ENCODE measurements around the gene CDPF1. TPM values are rescaled to one million over a fixed set of nuclear protein-coding genes. Genes with fewer than 3 reads are reported as not detected.
"Not testable (repeated sequence)": the region's sequence is repeated elsewhere in the genome, so short reads cannot be mapped to it uniquely, and the experiment has no call there.

The CDPF1 gene
- total RNA-seq, 1 donor from 2014 or later, result 3.6 TPM

DNA sequence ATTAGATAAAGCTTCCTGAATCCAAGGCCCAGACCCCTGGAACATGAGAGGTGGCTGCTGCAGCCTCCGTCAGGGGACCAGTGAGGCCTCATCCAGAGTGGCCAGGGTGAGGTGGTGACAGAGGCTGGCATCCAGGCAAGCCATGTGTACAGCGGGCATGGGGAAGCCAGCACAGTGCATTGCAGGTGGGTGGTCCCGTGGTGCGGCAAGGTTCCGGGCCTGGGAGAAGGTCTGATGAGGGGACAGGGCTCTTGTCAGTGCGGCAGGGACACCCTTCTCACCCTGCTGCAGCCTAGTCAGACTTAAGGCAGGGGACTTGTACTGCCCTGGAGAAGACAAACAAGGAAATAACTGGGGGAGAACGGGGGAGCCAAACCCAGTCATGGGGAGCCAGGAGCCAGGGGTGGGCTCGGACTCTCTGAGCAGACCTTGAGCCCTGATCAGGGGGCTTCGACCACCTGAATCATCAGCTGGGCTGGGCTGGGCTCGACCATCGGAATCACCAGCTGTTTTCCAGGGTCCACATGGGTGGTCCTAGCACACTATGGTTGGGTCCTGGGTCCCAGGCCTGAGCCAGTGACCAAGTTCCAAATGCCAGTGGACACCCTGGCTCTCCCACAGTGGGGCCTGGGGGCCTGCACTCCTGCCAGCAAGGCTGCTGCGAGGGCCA lies 22.8 kb upstream of the CDPF1 start:
- peaks cover 0 to 6% of the 10 kb centered on the region in 2 donors for H3K4me1 ChIP-seq
- H3K27ac ChIP-seq, result no peak overlapping the region
- no peaks in the 10 kb centered on the region for H3K27me3 ChIP-seq
- no peaks in the 10 kb centered on the region for H3K9me3 ChIP-seq
- peaks cover 39 to 58% of the 10 kb centered on the region in 2 donors for H3K36me3 ChIP-seq
- TF ChIP-seq CTCF (IDR thresholded peaks at IDR 0.05), result no peak
- intact Hi-C loops (cut with DNase I), result no loop called here
- H3K4me3 ChIP-seq, result no peak overlapping the region
- peak in 1 of 2 donors; percentile 3 for DNase-seq (ENCODE audit: low spot score in 2 of 2)

DNA sequence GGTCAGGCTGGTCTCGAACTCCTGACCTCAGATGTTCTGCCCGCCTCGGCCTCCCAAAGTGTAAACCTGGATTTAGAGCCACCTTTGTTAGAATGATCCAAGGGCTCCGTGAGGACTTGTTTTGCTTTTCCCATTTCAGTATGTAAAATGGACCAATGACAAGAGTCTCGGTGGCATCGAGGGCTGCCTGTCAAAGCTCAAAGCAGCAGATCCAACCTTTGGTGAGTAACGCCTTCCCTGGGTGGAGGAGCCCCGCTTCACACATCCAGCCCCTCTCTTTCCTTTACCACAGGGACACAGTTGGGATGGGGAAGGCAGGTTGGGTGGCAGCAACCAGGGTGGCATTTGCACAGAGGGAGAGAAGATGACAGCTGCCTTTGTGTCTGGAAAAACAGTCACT lies 22.1 kb upstream of the CDPF1 start:
- peak in 1 of 2 donors; percentile 27 for DNase-seq (ENCODE audit: low spot score in 2 of 2)
- no peak overlapping the region for H3K27ac ChIP-seq
- H3K4me1 ChIP-seq, result peaks cover 0 to 9% of the 10 kb centered on the region in 2 donors
- intact Hi-C loops (cut with DNase I), result no loop called here
- H3K27me3 ChIP-seq, result no peaks in the 10 kb centered on the region
- no peak for TF ChIP-seq CTCF (IDR thresholded peaks at IDR 0.05)
- no peak overlapping the region for H3K4me3 ChIP-seq
- no peaks in the 10 kb centered on the region for H3K9me3 ChIP-seq
- peaks cover 36 to 52% of the 10 kb centered on the region in 2 donors for H3K36me3 ChIP-seq

- Histone ChIP-seq H3K4me1 (peaks cover 0 to 14% of the 10 kb centered on the region in 2 donors), H3K27me3 (no peaks in the 10 kb centered on the region), H3K4me3 (no peak overlapping the region), H3K36me3 (peaks cover 24 to 31% of the 10 kb centered on the region in 2 donors), H3K27ac (peak overlapping the region in 1 of 2 donors; percentile 88), H3K9me3 (no peaks in the 10 kb centered on the region)
- intact Hi-C loops (cut with DNase I), result loop anchor here (2.0 to 10.0 kb wide), 4 partner anchors 65 to 262 kb away; partner anchors contain the start of genes PPARA and TRMU
- no peak for TF ChIP-seq CTCF (IDR thresholded peaks at IDR 0.05)
- no peak for DNase-seq (ENCODE audit: low spot score in 2 of 2)
These were observed 19.5 kb upstream of the CDPF1 start for GRCh38 chr22:46269564-46269963.

DNA sequence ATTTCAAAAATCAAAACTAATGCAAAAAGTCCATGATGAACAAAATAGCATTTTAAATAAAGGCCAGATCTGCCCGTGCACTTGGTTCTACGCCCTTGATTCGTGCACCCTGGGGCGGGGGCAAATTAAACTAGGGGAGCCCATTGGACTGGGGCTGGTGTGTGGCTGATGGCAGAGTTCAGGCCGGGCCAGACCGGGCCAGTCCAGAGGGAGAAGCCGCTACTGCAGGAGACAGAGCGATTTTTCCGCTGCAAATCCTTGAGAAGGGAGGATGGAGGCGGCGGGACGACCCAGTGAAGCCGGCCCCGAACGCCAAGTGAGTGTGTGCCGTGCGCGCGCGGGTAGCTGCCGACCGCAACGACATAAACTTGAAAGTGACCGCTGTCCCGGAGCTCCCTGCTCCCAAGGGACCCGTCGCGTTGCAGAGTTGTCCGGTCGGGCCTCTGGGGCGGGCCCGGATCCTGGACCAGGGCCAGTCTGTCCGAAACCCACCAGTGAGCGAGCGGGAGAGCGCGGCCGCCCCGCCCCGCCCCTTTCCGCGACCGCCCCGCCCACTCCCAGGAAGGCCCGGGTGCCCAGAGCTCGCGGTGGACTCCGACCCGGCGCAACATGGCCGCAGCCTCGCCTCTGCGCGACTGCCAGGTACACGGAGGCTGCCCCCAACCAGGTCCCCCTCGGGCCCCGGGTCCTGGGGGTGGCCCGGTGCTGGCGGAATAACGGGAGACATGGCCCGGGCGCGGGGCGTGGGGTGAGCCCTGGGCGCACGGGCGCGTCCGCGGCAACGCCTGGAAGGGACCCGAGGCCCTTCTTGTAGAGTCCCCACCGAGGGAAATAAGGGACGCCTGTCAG lies 17.6 kb upstream of the CDPF1 start, which contains the start of gene TTC38:
Gene TTC38, plus strand, starts transcription at position 578 of the 849 bp plus-strand sequence. Its CDS starts 32 bp downstream, at position 610.
- TF ChIP-seq CTCF (IDR thresholded peaks at IDR 0.05), result no peak
- Histone ChIP-seq H3K27ac (peak within 1 kb of the TSS; percentile 85 to 88), H3K36me3 (peaks cover 7 to 12% of the 10 kb centered on the region in 2 donors), H3K27me3 (no peaks in the 10 kb centered on the region), H3K4me3 (peak within 1 kb of the TSS; percentile 58 to 78), H3K4me1 (peaks cover 0 to 14% of the 10 kb centered on the region in 2 donors), H3K9me3 (no peaks in the 10 kb centered on the region)
- intact Hi-C loops (cut with DNase I), result loop anchor here (1.0 to 10.0 kb wide), 6 partner anchors 17 to 260 kb away; partner anchors contain the start of genes CDPF1, GTSE1, PPARA and TRMU
- peak; percentile 71 to 94 for DNase-seq (ENCODE audit: low spot score in 2 of 2)

DNA sequence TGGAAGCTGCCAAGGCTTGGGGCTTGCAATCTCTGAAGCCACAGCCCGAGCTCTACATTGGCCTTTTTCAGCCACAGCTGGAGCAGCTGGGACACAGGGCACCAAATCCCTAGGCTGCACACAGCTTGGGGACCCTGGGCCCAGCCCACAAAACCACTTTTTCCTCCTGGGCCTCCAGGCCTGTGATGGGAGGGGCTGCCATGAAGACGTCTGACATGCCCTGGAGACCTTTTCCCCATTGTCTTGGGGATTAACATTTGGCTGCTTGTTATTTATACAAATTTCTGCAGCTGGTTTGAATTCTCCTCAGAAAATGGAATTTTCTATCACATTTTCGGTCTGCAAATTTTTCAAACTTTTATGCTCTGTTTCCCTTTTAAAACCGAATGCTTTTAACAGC lies 15.5 kb upstream of the CDPF1 start:
- H3K36me3 ChIP-seq, result not testable (repeated sequence)

GRCh38 chr22:46264520-46264919 lies 14.4 kb upstream of the CDPF1 start:
- H3K36me3 ChIP-seq; H3K27ac ChIP-seq; H3K27me3 ChIP-seq; H3K9me3 ChIP-seq; H3K4me3 ChIP-seq; DNase-seq (ENCODE audit: low spot score in 2 of 2): not testable (repeated sequence)
- intact Hi-C loops (cut with DNase I), result loop anchor here (10.0 kb wide), 1 partner anchor 70 kb away; the partner anchor contains the start of gene TRMU
- H3K4me1 ChIP-seq, result peaks cover 0 to 14% of the 10 kb centered on the region in 2 donors

More for the DNA sequence above, 15.5 kb upstream of the CDPF1 start:
- H3K9me3 ChIP-seq; H3K27ac ChIP-seq; H3K27me3 ChIP-seq; H3K4me3 ChIP-seq; DNase-seq (ENCODE audit: low spot score in 2 of 2): not testable (repeated sequence)
- intact Hi-C loops (cut with DNase I), result loop anchor here (5.0 to 10.0 kb wide), 2 partner anchors 69 to 258 kb away; partner anchors contain the start of gene TRMU
- H3K4me1 ChIP-seq, result peaks cover 0 to 14% of the 10 kb centered on the region in 2 donors
